ENCODE measurements around the gene ZNF275. TPM values are rescaled to one million over a fixed set of nuclear protein-coding genes. Genes with fewer than 3 reads are reported as not detected.
"Not testable (repeated sequence)": the region's sequence is repeated elsewhere in the genome, so short reads cannot be mapped to it uniquely, and the experiment has no call there.

Gene ZNF275
- total RNA-seq, 2 experiments from 2014 or later: 10.5 to 11.3 TPM

GRCh38 chrX:153319295-153320046 lies 14.5 kb upstream of the ZNF275 start:
- intact Hi-C loops (cut with DNase I, micrococcal nuclease): no loop called here
- peaks cover 7% of the 10 kb centered on the region for H3K27me3 Mint-ChIP-seq
- H3K36me3 ChIP-seq (ENCODE audit: insufficient read depth, low read length): no peaks in the 10 kb centered on the region
- H3K36me3 Mint-ChIP-seq (ENCODE audit: low read depth): no peaks in the 10 kb centered on the region
- TF ChIP-seq CTCF (IDR thresholded peaks at IDR 0.05): no peak
- DNase-seq (no peak), ATAC-seq (ENCODE audit: poor library complexity) (no peak)
- H3K4me3 ChIP-seq (ENCODE audit: low read length): no peak overlapping the region
- peaks cover 3 to 6% of the 10 kb centered on the region in 2 experiments for H3K27me3 ChIP-seq (ENCODE audit: control insufficient read depth in 1 of 2, insufficient read depth in 2 of 2, low read length in 2 of 2)
- H3K9me3 Mint-ChIP-seq: no peaks in the 10 kb centered on the region
- ChIA-PET CTCF (no interaction called here), POLR2A (no interaction called here)
- peaks cover 9% of the 10 kb centered on the region for H3K4me1 Mint-ChIP-seq (ENCODE audit: low read depth)
- H3K27ac ChIP-seq (ENCODE audit: low read depth in 1 of 2, low read length in 2 of 2): no peak overlapping the region
- H3K4me1 ChIP-seq (ENCODE audit: insufficient read depth, low read length): no peaks in the 10 kb centered on the region
- no peak overlapping the region for H3K27ac Mint-ChIP-seq
- no peak overlapping the region for H3K4me3 Mint-ChIP-seq
- no peaks in the 10 kb centered on the region for H3K9me3 ChIP-seq (ENCODE audit: control insufficient read depth in 1 of 2, insufficient read depth in 1 of 2, low read length in 2 of 2)

GRCh38 chrX:153320047-153320443 lies 13.9 kb upstream of the ZNF275 start:
- H3K9me3 ChIP-seq (ENCODE audit: control insufficient read depth in 1 of 2, insufficient read depth in 1 of 2, low read length in 2 of 2); H3K27ac ChIP-seq (ENCODE audit: low read depth in 1 of 2, low read length in 2 of 2); H3K4me1 Mint-ChIP-seq (ENCODE audit: low read depth); H3K27me3 ChIP-seq (ENCODE audit: control insufficient read depth in 1 of 2, insufficient read depth in 2 of 2, low read length in 2 of 2); DNase-seq; H3K4me3 ChIP-seq (ENCODE audit: low read length); H3K27ac Mint-ChIP-seq; H3K4me3 Mint-ChIP-seq; ATAC-seq (ENCODE audit: poor library complexity); H3K9me3 Mint-ChIP-seq; H3K36me3 Mint-ChIP-seq (ENCODE audit: low read depth); CTCF ChIA-PET; H3K4me1 ChIP-seq (ENCODE audit: insufficient read depth, low read length); H3K27me3 Mint-ChIP-seq; H3K36me3 ChIP-seq (ENCODE audit: insufficient read depth, low read length); POLR2A ChIA-PET; intact Hi-C loops (cut with DNase I, micrococcal nuclease): not testable (repeated sequence)

- Histone ChIP-seq H3K4me3 (ENCODE audit: low read length) (no peak overlapping the region), H3K36me3 (ENCODE audit: insufficient read depth, low read length) (no peaks in the 10 kb centered on the region), H3K27ac (ENCODE audit: low read depth in 1 of 2, low read length in 2 of 2) (no peak overlapping the region), H3K4me1 (ENCODE audit: insufficient read depth, low read length) (no peaks in the 10 kb centered on the region), H3K9me3 (ENCODE audit: control insufficient read depth in 1 of 2, insufficient read depth in 1 of 2, low read length in 2 of 2) (no peaks in the 10 kb centered on the region), H3K27me3 (ENCODE audit: control insufficient read depth in 1 of 2, insufficient read depth in 2 of 2, low read length in 2 of 2) (peaks cover 3 to 6% of the 10 kb centered on the region in 2 experiments)
- Mint-ChIP-seq H3K36me3 (ENCODE audit: low read depth) (no peaks in the 10 kb centered on the region), H3K4me1 (ENCODE audit: low read depth) (peaks cover 10% of the 10 kb centered on the region), H3K27me3 (peaks cover 10% of the 10 kb centered on the region), H3K9me3 (peaks cover 3% of the 10 kb centered on the region), H3K27ac (no peak overlapping the region), H3K4me3 (no peak overlapping the region)
- intact Hi-C loops (cut with DNase I, micrococcal nuclease): no loop called here
- ATAC-seq (ENCODE audit: poor library complexity): no peak
- CTCF ChIA-PET: no interaction called here
- DNase-seq: no peak
- POLR2A ChIA-PET: no interaction called here
- TF ChIP-seq CTCF (IDR thresholded peaks at IDR 0.05): no peak
Observed at GRCh38 chrX:153320555-153321184, 13.3 kb upstream of the ZNF275 start.
